Stimulated activated naive CD8-positive, alpha-beta T cell treated with anti-CD3 and anti-CD28 coated beads, Interleukin-15, Interleukin-2, amounts not matched to agents 100 U/mL and 50 U/mL, for 24 hours (primary cell): Measurements from ENCODE around the gene SBK1.
"Not testable (repeated sequence)": the region's sequence is repeated elsewhere in the genome, so short reads cannot be mapped to it uniquely, and the experiment has no call there.

Experiments used
- ATAC-seq: fragments of 150-1000 bp; cut with Tn5 transposase; one replicate; pipeline ENCODE4 v1.10.0; 2021
- DNase-seq: peaks from one replicate; pipeline ENCODE4 v3.0.0; 2021

SBK1 gene

DNA sequence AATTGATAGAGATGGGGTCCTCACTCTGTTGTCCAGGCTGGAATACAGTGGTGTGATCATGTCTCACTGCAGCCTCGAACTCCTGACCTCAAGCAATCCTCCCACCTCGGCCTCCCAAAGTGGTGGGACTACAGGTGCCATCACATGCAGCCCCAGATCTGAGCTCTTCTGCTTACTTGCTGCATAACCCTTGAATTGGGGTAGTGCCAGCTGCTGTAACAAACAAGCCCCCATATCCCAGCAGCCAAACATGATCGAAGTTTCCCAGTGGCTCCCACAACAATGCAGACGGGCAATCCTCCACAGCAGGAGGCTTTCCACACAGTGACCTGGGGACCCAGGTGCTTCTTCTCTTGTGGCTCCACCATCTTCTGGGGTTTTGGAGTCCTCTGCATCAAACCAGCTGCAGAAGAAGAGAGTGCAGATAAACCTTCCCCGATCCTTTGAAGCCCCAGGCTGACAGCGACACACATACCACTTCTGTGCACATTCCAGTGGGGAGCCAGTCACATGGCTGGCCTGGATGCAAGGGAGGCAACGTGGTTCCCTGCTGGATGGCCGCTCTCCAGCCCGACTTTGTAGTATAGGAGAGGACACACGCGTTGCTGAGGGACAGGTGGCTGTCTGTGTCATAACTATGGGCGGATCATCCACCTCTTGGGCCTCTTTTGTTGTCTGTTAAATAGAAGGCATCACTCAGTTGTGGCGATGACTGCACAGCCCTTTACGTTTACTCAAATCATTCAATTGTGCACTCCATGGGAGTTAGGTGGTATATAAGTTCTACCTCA lies 16.7 kb downstream of the SBK1 start:
- no peak for ATAC-seq

GRCh38 chr16:28309811-28310311 lies 17.5 kb downstream of the SBK1 start:
- DNase-seq (peak; percentile 90), ATAC-seq (peak; percentile 88)

More for the DNA sequence above, 16.7 kb downstream of the SBK1 start:
- DNase-seq, result no peak

DNA sequence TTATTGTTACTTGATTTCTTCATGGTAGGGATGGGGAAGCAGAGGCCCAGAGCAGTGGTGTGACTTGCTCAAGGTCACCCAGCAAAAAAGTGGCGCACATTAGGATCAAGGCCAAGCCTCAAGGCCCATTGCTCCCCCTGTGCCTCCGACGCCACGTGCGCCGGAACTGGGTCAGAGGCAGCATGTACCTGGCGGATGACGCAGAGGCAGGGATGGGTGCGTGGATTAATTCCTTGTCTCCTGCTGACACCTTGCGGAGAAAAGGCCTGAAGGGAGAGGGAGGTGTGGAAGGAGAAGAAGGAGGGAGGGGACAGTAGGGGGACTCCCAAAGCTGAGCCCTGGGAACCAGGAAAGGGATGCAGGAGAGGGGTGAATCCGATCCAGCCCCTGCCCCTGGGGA lies 18.5 kb downstream of the SBK1 start:
- ATAC-seq, result no peak
- DNase-seq, result no peak

DNA sequence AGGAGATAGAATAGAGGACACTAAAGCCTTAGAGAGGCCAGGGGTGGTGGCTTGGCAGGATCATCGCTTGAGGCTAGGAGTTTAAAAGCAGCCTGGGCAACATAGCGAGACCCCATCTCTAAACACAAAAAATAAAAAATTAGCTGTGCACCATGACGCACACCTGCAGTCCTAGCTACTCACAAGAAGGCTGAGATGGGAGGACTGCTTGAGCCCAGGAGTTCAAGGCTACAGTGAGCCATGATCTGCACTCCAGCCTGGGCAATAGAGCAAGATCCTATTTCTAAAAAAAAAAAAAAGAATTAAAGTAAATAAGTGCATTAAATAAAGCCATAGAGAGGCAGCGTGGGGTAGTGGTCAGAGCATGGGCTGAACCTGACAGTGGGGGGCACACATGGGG lies 19.1 kb downstream of the SBK1 start:
- ATAC-seq (no peak), DNase-seq (no peak)

GRCh38 chr16:28311913-28312312 lies 19.6 kb downstream of the SBK1 start:
- peak; percentile 77 for DNase-seq
- ATAC-seq, result peak; percentile 57

GRCh38 chr16:28312327-28312726 lies 20.0 kb downstream of the SBK1 start:
- DNase-seq (no peak), ATAC-seq (no peak)

- no peak for DNase-seq
- no peak for ATAC-seq
Measured at GRCh38 chr16:28313587-28313986, 21.3 kb downstream of the SBK1 start.

- ATAC-seq (no peak), DNase-seq (no peak)
Measured at GRCh38 chr16:28316054-28316453, 23.7 kb downstream of the SBK1 start.

DNA sequence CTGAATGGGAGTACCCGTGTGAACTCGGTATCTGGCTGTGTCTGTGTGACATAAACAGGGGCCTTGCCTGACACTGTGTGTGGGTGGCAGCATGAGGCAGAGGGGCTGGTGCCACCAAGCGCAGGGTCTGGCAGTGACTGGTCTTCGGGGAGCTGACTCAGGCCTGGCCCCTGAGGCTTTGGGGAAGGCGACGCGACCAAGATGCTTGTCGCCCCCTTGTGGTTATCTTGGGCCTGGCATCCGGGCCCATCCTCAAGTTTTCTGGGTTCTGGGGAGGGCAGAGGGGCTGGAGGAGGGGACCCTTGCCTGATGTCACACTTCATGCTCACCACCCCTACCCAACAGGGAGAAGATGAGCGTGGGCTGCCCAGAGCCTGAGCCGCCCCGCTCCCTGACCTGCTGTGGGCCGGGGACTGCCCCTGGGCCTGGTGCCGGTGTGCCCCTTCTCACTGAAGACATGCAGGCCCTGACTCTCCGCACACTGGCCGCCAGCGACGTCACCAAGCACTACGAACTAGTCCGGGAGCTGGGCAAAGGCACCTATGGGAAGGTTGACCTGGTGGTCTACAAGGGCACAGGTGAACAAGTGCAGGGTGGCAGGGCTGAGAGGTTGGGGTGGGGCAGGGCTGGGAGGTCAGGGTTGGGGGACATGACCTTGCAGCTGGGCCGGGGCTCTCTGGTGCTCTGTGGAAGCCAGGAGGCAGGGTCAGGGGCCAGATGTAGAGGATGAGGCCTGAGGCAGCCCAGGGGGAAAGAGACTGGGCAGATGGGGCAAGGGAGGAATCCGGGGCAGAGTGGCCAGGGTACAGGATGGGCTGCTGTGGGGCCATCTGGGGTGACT lies 24.9 kb downstream of the SBK1 start:
- DNase-seq, result peak; percentile 85
- peak; percentile 89 for ATAC-seq

GRCh38 chr16:28318042-28318744 lies 25.9 kb downstream of the SBK1 start:
- DNase-seq, result no peak
- ATAC-seq, result no peak

DNA sequence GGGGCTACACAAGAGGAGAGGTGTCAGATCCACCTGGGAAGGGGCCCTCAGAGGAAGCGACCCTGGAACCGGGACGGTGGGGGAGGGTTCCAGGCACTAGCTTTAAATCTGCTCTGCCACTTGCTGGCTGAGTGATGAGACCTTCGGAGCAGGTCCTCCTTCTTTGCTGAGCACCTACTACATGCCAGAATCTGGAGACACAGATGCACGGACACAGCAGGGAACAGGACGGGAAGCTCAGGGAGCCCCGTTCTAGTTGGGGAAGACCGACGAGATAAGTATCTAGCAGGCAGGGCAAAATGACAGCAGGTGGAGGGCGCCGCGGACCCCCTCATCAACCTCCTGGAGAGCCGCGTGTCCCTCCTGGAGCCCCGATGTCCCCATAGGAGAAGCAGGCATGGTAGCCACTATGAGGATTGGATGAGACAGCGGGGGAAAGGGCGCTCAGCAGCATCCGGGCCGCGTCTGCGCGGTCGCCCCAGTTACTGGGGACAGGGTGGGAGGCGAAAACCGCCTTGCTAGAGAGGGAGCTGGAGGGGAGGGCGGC lies 27.2 kb downstream of the SBK1 start:
- DNase-seq (no peak), ATAC-seq (no peak)

GRCh38 chr16:28320023-28320561 lies 27.8 kb downstream of the SBK1 start:
- ATAC-seq, result no peak

GRCh38 chr16:28320741-28321140 lies 28.4 kb downstream of the SBK1 start:
- DNase-seq, result no peak
- ATAC-seq, result no peak

More at GRCh38 chr16:28320023-28320561, 27.8 kb downstream of the SBK1 start:
- no peak for DNase-seq

GRCh38 chr16:28321700-28322411 lies 29.5 kb downstream of the SBK1 start:
- DNase-seq (peak; percentile 73), ATAC-seq (peak; percentile 58)

DNA sequence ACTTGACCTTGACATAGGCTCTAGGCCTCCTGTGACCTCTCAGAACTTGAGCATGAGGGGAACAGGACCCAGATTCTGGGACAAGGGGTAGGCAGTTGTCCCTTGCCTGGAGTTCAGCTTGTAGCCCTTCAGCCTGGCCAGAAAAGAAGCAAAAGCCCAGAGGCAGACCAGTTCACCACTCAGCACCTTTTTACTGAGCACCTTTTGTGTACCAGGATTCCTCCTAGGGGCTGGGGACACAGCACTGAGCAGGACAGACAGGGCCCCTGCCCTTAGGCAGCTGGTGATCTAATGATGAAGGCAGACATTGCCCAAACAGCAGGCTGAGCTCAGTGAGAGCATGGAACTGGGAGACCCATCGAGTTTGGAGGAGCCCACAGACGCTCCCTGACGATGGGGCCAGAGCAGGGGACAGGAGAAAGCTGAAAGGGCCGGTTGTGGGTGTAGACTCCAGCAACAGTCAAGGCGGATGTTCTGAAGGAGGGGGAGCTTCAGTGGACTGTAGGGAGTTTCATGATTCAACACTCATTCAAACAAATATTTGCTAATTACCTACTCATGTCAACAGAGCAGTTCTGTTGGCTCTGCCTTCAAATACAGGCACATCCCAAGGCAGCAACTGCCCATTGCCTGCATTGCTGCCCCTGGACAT lies 32.0 kb downstream of the SBK1 start:
- DNase-seq, result no peak
- ATAC-seq, result no peak

DNA sequence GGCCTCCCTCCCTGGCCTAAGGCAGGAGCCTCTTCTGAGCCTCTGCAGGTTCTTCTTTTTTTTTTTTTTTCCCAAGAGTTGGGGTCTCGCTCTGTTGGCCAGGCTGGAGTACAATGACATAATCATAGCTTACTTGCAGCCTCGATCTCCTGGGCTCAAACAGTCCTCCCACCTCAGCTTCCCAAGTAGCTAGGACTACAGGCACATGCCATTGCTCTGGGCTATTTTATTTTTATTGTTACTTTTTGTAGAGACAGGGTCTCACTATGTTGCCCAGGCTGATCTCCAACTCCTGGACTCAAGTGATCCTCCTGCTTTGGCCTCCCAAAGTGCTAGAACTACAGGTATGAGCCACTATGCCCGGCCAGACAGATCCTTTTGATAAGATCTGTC lies 32.6 kb downstream of the SBK1 start:
- ATAC-seq, result no peak
- no peak for DNase-seq

- ATAC-seq, result peak; percentile 80
- peak; percentile 78 for DNase-seq
Measured at GRCh38 chr16:28326881-28327610, 34.7 kb downstream of the SBK1 start.

- peak; percentile 68 for ATAC-seq
- not testable (repeated sequence) for DNase-seq
Measured at GRCh38 chr16:28330232-28330631, 37.9 kb downstream of the SBK1 start.

DNA sequence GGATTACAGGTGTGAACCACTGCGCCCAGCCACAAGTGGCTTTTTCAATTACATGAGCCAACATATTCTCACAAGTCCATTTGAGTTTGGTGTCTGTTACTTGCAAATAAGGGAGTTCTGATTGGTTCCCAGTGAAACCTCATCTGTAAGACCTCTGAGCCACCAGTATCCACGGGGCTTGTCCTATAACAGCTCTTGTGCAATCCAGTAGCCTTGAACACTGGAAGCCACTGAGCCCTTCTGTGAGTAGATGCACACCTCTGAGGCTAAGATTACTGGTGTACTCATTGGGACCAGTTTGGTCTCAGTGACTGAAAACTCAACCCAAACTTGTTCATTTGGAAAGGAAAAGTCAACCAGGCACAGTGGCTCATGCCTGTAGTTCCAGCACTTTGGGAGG lies 38.7 kb downstream of the SBK1 start:
- ATAC-seq, DNase-seq: not testable (repeated sequence)

DNA sequence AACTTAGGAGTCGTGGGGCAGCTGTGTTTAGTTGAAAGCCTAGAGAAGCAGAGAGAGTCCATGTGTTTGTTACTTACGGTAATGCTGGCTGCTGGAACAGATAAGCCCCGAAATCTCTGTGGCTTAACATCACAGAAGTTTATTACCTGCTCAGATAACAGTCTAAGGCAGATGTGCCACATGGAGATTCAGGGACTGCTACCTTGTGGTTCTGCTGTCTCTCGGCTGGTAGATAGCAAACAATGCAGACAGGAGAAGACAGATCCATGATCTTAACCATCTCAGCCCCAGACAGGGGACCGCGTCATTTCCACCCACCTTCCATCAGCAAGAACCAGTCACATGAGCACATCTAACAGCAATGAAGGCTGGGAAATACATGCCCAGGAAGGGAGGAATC lies 40.3 kb downstream of the SBK1 start:
- DNase-seq, ATAC-seq: not testable (repeated sequence)
